H1 (cell line): ENCODE data around the gene FAM83G. TPM values are rescaled to one million over a fixed set of nuclear protein-coding genes. Genes with fewer than 3 reads are reported as not detected.

Source experiments
- CTCF ChIA-PET: fragments of 300-600 bp; sonication (Branson Sonifier 250); formaldehyde crosslinking; loops from one replicate; lab custom pipeline; 2021; ENCODE audit not compliant: partially characterized antibody; lab: Charles Lee
- POLR2A ChIA-PET: fragments of 300-600 bp; sonication (Branson Sonifier 250); formaldehyde crosslinking; loops from one replicate; lab custom pipeline; 2021; ENCODE audit warnings: inconsistent platforms; ENCODE audit not compliant: partially characterized antibody; lab: Charles Lee
- DNase-seq, 2 experiments: peaks; one replicate each; pipeline versions ENCODE4 v3.0.0 to v3.0.0-alpha.2; 2010 to 2022; ENCODE audit warnings: low spot score in 2 of 2, low read depth in 1 of 2, mixed read lengths in 1 of 2
- FAIRE-seq: peaks from 2 replicates; lab custom pipeline; 2011; peaks lifted over from hg19 to GRCh38; lab: Jason Lieb, UNC
- H2AFZ ChIP-seq: 2 replicates; pipeline ENCODE4 v1.8.1; 2012; ENCODE audit warnings: low read length, inconsistent platforms
- H2AK5ac ChIP-seq: 2 replicates; pipeline ENCODE4 v1.6.1; 2013; ENCODE audit warnings: low read depth, low read length
- H2BK120ac ChIP-seq: replicated peaks from 2 replicates; pipeline ENCODE3; 2013; ENCODE audit warnings: low read depth, low read length, inconsistent platforms
- H2BK12ac ChIP-seq: 2 replicates; pipeline ENCODE4 v1.6.1; 2013; ENCODE audit warnings: low read depth, low read length
- H2BK15ac ChIP-seq: 2 replicates; pipeline ENCODE4 v1.6.1; 2013; ENCODE audit warnings: low read length
- H2BK20ac ChIP-seq: 2 replicates; pipeline ENCODE4 v1.6.1; 2013; ENCODE audit warnings: low read length
- H2BK5ac ChIP-seq: 2 replicates; pipeline ENCODE4 v1.6.1; 2013; ENCODE audit warnings: low read depth, low read length
- H3K14ac ChIP-seq: 2 replicates; pipeline ENCODE4 v1.6.1; 2013; ENCODE audit warnings: inconsistent platforms; ENCODE audit not compliant: insufficient read length
- H3K18ac ChIP-seq: 2 replicates; pipeline ENCODE4 v1.6.1; 2013; ENCODE audit warnings: low read length; ENCODE audit errors: extremely low read depth
- H3K23ac ChIP-seq: 2 replicates; pipeline ENCODE4 v1.6.1; 2013; ENCODE audit warnings: inconsistent platforms; ENCODE audit not compliant: insufficient read length
- H3K23me2 ChIP-seq: 2 replicates; pipeline ENCODE4 v1.6.1; 2013; ENCODE audit warnings: low read depth, low read length
- H3K27ac ChIP-seq: 2 replicates; pipeline ENCODE4 v1.6.1; 2011; ENCODE audit warnings: low read depth, low read length, inconsistent platforms
- H3K27me3 ChIP-seq, 4 experiments: replicated peaks in 1 of 4; 1 replicate in 1 of 4; 2 replicates in 3 of 4; pipeline versions ENCODE4 v1.6.1 to v1.8.1; 2011 to 2013; ENCODE audit warnings: low read length in 3 of 4, mild to moderate bottlenecking in 3 of 4, inconsistent platforms in 2 of 4, mixed read lengths in 2 of 4, moderate library complexity in 1 of 4; ENCODE audit not compliant: control insufficient read depth in 3 of 4, insufficient read depth in 3 of 4; ENCODE audit errors: extremely low read depth in 1 of 4
- H3K36me3 ChIP-seq, 4 experiments: 2 replicates each; pipeline versions ENCODE4 v1.6.1 to v1.8.1; 2011 to 2013; ENCODE audit warnings: mild to moderate bottlenecking in 4 of 4, low read length in 3 of 4, moderate library complexity in 2 of 4, control low read depth in 1 of 4, inconsistent platforms in 1 of 4; ENCODE audit not compliant: insufficient read depth in 4 of 4, control insufficient read depth in 2 of 4
- H3K4ac ChIP-seq: replicated peaks from 2 replicates; pipeline ENCODE3; 2013; ENCODE audit warnings: low read length, low read depth, mixed read lengths, inconsistent platforms; ENCODE audit not compliant: insufficient read length
- H3K4me1 ChIP-seq, 4 experiments: replicated peaks in 1 of 4; 1 replicate in 1 of 4; 2 replicates in 3 of 4; pipeline versions ENCODE4 v1.6.1 to v1.8.1; 2011 to 2013; ENCODE audit warnings: low read length in 3 of 4, inconsistent platforms in 2 of 4, mixed read lengths in 1 of 4; ENCODE audit not compliant: insufficient read depth in 4 of 4, control insufficient read depth in 3 of 4
- H3K4me2 ChIP-seq, 2 experiments: 2 replicates each; pipeline versions ENCODE4 v1.6.1 to v1.8.1; 2011 to 2013; ENCODE audit warnings: low read depth in 2 of 2, low read length in 2 of 2, control low read depth in 1 of 2, inconsistent platforms in 1 of 2, mild to moderate bottlenecking in 1 of 2; ENCODE audit not compliant: insufficient read depth in 1 of 2
- H3K4me3 ChIP-seq, 4 experiments: fragments of 200-600, 300-600 bp in 1 of 4; sonication (generic), shearing (Covaris generic), sonication (Bioruptor Twin) in 1 of 4; 2 replicates each; pipeline versions ENCODE4 v1.5.1 to v1.8.1; 2011 to 2016; ENCODE audit warnings: low read length in 4 of 4, low read depth in 3 of 4, control low read depth in 2 of 4, inconsistent platforms in 2 of 4, mild to moderate bottlenecking in 2 of 4, mixed read lengths in 1 of 4, moderate library complexity in 1 of 4; ENCODE audit not compliant: insufficient read depth in 2 of 4; ENCODE audit errors: extremely low read depth in 1 of 4
- H3K56ac ChIP-seq: replicated peaks from 2 replicates; pipeline ENCODE3; 2013; ENCODE audit warnings: low read depth, mild to moderate bottlenecking, mixed read lengths, low read length, inconsistent platforms; ENCODE audit not compliant: insufficient read length
- H3K79me1 ChIP-seq: 2 replicates; pipeline ENCODE4 v1.6.1; 2013; ENCODE audit warnings: low read depth, low read length, control low read depth
- H3K79me2 ChIP-seq, 2 experiments: 2 replicates each; pipeline versions ENCODE4 v1.6.1 to v1.8.1; 2012 to 2013; ENCODE audit warnings: low read length in 2 of 2, mild to moderate bottlenecking in 2 of 2, inconsistent platforms in 1 of 2; ENCODE audit not compliant: insufficient read depth in 2 of 2, control insufficient read depth in 1 of 2
- H3K9ac ChIP-seq, 4 experiments: replicated peaks in 1 of 4; 1 replicate in 1 of 4; 2 replicates in 3 of 4; pipeline versions ENCODE4 v1.6.1 to v1.8.1; 2011 to 2013; ENCODE audit warnings: low read depth in 3 of 4, low read length in 3 of 4, control low read depth in 2 of 4, mild to moderate bottlenecking in 2 of 4, moderate library complexity in 2 of 4, inconsistent platforms in 1 of 4; ENCODE audit errors: extremely low read depth in 1 of 4
- H3K9me3 ChIP-seq, 2 experiments: 2 replicates each; pipeline versions ENCODE4 v1.6.1 to v1.8.1; 2012 to 2013; ENCODE audit warnings: mild to moderate bottlenecking in 2 of 2, moderate library complexity in 2 of 2, control low read depth in 1 of 2, inconsistent platforms in 1 of 2, low read depth in 1 of 2, low read length in 1 of 2, mixed read lengths in 1 of 2; ENCODE audit not compliant: insufficient read depth in 2 of 2
- H4K20me1 ChIP-seq, 2 experiments: replicated peaks in 1 of 2; 2 replicates each; pipeline versions ENCODE3 to v1.8.1; 2011 to 2013; ENCODE audit warnings: inconsistent platforms in 2 of 2, low read length in 2 of 2, mild to moderate bottlenecking in 1 of 2; ENCODE audit not compliant: insufficient read depth in 2 of 2, control insufficient read depth in 1 of 2
- H4K5ac ChIP-seq: 2 replicates; pipeline ENCODE4 v1.6.1; 2013; ENCODE audit warnings: low read length, low read depth, mixed read lengths, inconsistent platforms; ENCODE audit not compliant: insufficient read length
- H4K8ac ChIP-seq: 2 replicates; pipeline ENCODE4 v1.8.0; 2013; ENCODE audit warnings: mild to moderate bottlenecking, moderate library complexity, low read length, inconsistent platforms; ENCODE audit not compliant: insufficient read depth; ENCODE audit errors: extremely low read depth
- H4K91ac ChIP-seq: replicated peaks from 2 replicates; pipeline ENCODE3; 2013; ENCODE audit warnings: low read length, mixed read lengths, inconsistent platforms; ENCODE audit not compliant: insufficient read length
- BACH1 ChIP-seq: IDR thresholded peaks from 2 replicates; pipeline ENCODE4 v1.6.1; 2012; ENCODE audit warnings: low read length, improper control_type of control experiment
- CEBPB ChIP-seq: IDR thresholded peaks from 2 replicates; pipeline ENCODE4 v1.6.1; 2012; ENCODE audit warnings: low read depth, low read length
- NANOG ChIP-seq: IDR thresholded peaks from 2 replicates; pipeline ENCODE4 v1.6.1; 2011; ENCODE audit warnings: low read length, low read depth, mild to moderate bottlenecking, inconsistent platforms; ENCODE audit not compliant: insufficient read depth, poor library complexity, severe bottlenecking
- POLR2AphosphoS5 ChIP-seq: IDR thresholded peaks from 2 replicates; pipeline ENCODE4 v1.6.1; 2011; ENCODE audit warnings: low read depth, low read length
- RNF2 ChIP-seq: fragments of 200-900, 300-1000 bp; sonication (generic); IDR thresholded peaks from 2 replicates; pipeline ENCODE4 v1.7.1; 2016; ENCODE audit warnings: borderline replicate concordance, low read depth, mild to moderate bottlenecking, antibody characterized with exemption, low read length; ENCODE audit not compliant: poor library complexity, severe bottlenecking; ENCODE audit errors: missing control alignments
- SP1 ChIP-seq: IDR thresholded peaks from 2 replicates; pipeline ENCODE4 v1.6.1; 2011; ENCODE audit warnings: low read depth, low read length
- SP2 ChIP-seq: IDR thresholded peaks from 2 replicates; pipeline ENCODE4 v1.6.1; 2012; ENCODE audit warnings: mild to moderate bottlenecking, low read length, inconsistent platforms
- SP4 ChIP-seq: IDR thresholded peaks from 2 replicates; pipeline ENCODE4 v1.6.1; 2012; ENCODE audit warnings: low read length, inconsistent platforms
- SUZ12 ChIP-seq: fragments of 200-600 bp; sonication (generic); IDR thresholded peaks from 2 replicates; pipeline ENCODE4 v1.6.1; 2012; ENCODE audit warnings: mild to moderate bottlenecking, inconsistent platforms, low read length, moderate library complexity, mixed read lengths
- YY1 ChIP-seq: IDR thresholded peaks from 2 replicates; pipeline ENCODE4 v1.6.1; 2011; ENCODE audit warnings: low read depth, mild to moderate bottlenecking, low read length
- WGBS, 2 experiments: shearing (Covaris generic) in 1 of 2; methylation state at CpG; one replicate each; pipeline versions ENCODE4 v1.1.6 to v1.1.7; 2013 to 2015; ENCODE audit warnings: low lambda C conversion rate in 2 of 2, mixed read lengths in 2 of 2, inconsistent platforms in 1 of 2, low coverage in 1 of 2, missing lambda C conversion rate in 1 of 2; ENCODE audit not compliant: insufficient replicate concordance in 2 of 2, insufficient coverage in 1 of 2, insufficient read length in 1 of 2; ENCODE audit errors: extremely low coverage in 1 of 2, missing lambda C conversion rate in 1 of 2; 5-methylcytosine and 5-hydroxymethylcytosine counted together
- polyA plus RNA-seq, 7 experiments: library from polyadenylated mRNA; depleted of rRNA in 3 of 7; stranded (reverse) in 5 of 7; unstranded in 2 of 7; fragments of >200 nt in 5 of 7; fragments of 200-250 nt in 2 of 7; gene quantifications; 1 replicate in 5 of 7; 2 replicates in 1 of 7; 4 replicates in 1 of 7; pipeline versions ENCODE4 v1.2.1 to v1.2.3, GENCODE V29; 2011 to 2013; ENCODE audit warnings: missing spikeins in 2 of 7, mixed read lengths in 2 of 7
- total RNA-seq: library from RNA; stranded (reverse); fragmentation: NEBNext Ultra II Directional; extraction: Animal tissue kit (Norgen Biotek cat#: 25700); gene quantifications from 2 replicates; pipeline ENCODE4 v1.2.1, GENCODE V29; 2021
- TF ChIP-seq, protein P1 (sequence below): IDR thresholded peaks from 2 replicates; pipeline ENCODE4 v1.6.1; 2012; ENCODE audit warnings: low read length, inconsistent platforms

The FAM83G gene
- total and polyA plus RNA-seq, 2 of the 8 experiments (the other 6 are each of a cell fraction or from before 2014, with no cell fraction given): 15.4 to 29.0 TPM

DNA sequence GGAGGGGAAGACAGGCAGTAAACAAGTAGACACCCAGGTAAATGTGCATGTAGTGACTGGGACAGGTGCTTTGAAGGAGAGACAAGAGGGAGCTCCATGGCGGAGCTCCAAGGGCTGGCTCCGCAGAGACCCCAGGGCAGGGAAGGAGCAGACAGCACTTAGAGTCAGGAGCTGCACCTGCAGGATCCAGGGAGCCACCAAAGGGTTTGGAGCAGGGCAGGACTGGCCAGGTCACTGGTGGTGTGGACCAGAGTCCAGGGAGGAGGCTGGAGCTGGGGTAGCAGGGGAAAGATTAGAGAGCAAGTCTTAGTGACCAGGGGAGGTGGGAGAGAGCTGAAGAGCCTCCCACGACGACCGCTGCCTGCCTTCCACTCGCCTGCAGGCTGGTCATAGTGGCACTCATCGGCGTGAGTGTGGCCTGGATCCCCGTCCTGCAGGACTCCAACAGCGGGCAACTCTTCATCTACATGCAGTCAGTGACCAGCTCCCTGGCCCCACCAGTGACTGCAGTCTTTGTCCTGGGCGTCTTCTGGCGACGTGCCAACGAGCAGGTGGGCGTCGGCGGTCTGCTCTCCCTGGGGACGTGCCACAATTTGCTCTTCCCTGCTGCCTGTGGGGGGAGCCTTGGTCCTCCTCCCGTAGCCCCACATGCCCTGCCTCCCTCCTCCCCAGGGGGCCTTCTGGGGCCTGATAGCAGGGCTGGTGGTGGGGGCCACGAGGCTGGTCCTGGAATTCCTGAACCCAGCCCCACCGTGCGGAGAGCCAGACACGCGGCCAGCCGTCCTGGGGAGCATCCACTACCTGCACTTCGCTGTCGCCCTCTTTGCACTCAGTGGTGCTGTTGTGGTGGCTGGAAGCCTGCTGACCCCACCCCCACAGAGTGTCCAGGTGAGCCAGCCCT lies 14.7 kb upstream of the FAM83G start:
- Histone ChIP-seq H3K4me1 (peaks cover 0 to 6% (median 0%) of the 10 kb centered on the region in 4 experiments; a peak in 1 of 7 replicates), H3K79me2 (no peaks in the 10 kb centered on the region), H4K8ac (no peak overlapping the region; the same call in 1 of the 2 replicates), H2BK120ac (no peak overlapping the region), H3K4ac (no peak overlapping the region), H3K18ac (no peak overlapping the region; the same call in 1 of the 2 replicates), H2BK15ac (no peak overlapping the region), H4K20me1 (no peaks in the 10 kb centered on the region), H3K27ac (no peak overlapping the region), H2BK12ac (0 out of 2 replicates have a peak overlapping the region, but pooled peaks have one; percentile 55), H3K27me3 (no peaks in the 10 kb centered on the region; a peak in 1 of 7 replicates), H3K23me2 (no peaks in the 10 kb centered on the region), H2BK20ac (no peak overlapping the region), H3K56ac (no peak overlapping the region), H3K4me2 (no peak overlapping the region), H3K36me3 (no peaks in the 10 kb centered on the region), H2AK5ac (no peak overlapping the region), H4K5ac (no peak overlapping the region), H3K79me1 (no peaks in the 10 kb centered on the region), H2BK5ac (no peak overlapping the region), H3K9ac (no peak overlapping the region), H3K9me3 (no peaks in the 10 kb centered on the region), H3K4me3 (no peak overlapping the region), H4K91ac (no peak overlapping the region), H3K14ac (no peak overlapping the region), H3K23ac (no peak overlapping the region), H2AFZ (no peak overlapping the region)
- POLR2A ChIA-PET: no interaction called here
- DNase-seq: no peak
- 90% methylated on average over 24 of the region's 27 CpGs; no CpG with 5 or more reads in 1 of the 2 experiments for WGBS, 2 experiments
- CTCF ChIA-PET: interaction anchor here (1.3 to 5.1 kb wide), 3 partner anchors 21 to 394 kb away, joined by 3 to 49 read pairs (median 5); no protein-coding TSS in a partner anchor
- no peak for FAIRE-seq
- no peak for TF ChIP-seq SP1
- TF ChIP-seq SP4: no peak
- no peak for TF ChIP-seq SP2
- TF ChIP-seq CEBPB: no peak
- no peak for TF ChIP-seq NANOG
- TF ChIP-seq POLR2AphosphoS5: no peak
- no peak for TF ChIP-seq RNF2
- no peak for TF ChIP-seq SUZ12
- TF ChIP-seq, protein P1, sequence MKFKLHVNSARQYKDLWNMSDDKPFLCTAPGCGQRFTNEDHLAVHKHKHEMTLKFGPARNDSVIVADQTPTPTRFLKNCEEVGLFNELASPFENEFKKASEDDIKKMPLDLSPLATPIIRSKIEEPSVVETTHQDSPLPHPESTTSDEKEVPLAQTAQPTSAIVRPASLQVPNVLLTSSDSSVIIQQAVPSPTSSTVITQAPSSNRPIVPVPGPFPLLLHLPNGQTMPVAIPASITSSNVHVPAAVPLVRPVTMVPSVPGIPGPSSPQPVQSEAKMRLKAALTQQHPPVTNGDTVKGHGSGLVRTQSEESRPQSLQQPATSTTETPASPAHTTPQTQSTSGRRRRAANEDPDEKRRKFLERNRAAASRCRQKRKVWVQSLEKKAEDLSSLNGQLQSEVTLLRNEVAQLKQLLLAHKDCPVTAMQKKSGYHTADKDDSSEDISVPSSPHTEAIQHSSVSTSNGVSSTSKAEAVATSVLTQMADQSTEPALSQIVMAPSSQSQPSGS: no peak
- no peak for TF ChIP-seq YY1
- TF ChIP-seq BACH1: no peak
